Heart left ventricle (tissue), 16 donors: ENCODE measurements around the gene COX4I1. TPM values are rescaled to one million over a fixed set of nuclear protein-coding genes. Genes with fewer than 3 reads are reported as not detected.
A peak's percentile ranks its signal among the peaks of the same experiment; 100 is the strongest.

Experiments
- ATAC-seq, 4 donors: fragments of 200-7000 bp; cut with Tn5 transposase; one replicate each; pipeline ENCODE4 v1.9.1; 2020 to 2022; ENCODE audit warnings: moderate library complexity in 4 of 4, mild to moderate bottlenecking in 3 of 4, moderate number of reproducible peaks in 1 of 4
- DNase-seq, 5 donors: peaks; one replicate each; pipeline ENCODE4 v3.0.0-alpha.2; 2020
- H3K27ac ChIP-seq, 12 donors: fragments of 200-600 bp; sonication (generic) in 4 of 12; one replicate each; pipeline versions ENCODE4 v1.5.0 to v1.8.0; 2016 to 2022; ENCODE audit warnings: mild to moderate bottlenecking in 2 of 12
- H3K27me3 ChIP-seq, 9 donors: fragments of 200-600 bp; sonication (generic) in 2 of 9; one replicate each; pipeline versions ENCODE4 v1.5.1 to v1.8.0; 2016 to 2022; ENCODE audit warnings: mild to moderate bottlenecking in 3 of 9
- H3K36me3 ChIP-seq, 9 donors: fragments of 200-600 bp; sonication (generic) in 2 of 9; one replicate each; pipeline versions ENCODE4 v1.5.0 to v1.8.0; 2018 to 2022; ENCODE audit warnings: mild to moderate bottlenecking in 2 of 9
- H3K4me1 ChIP-seq, 12 donors: fragments of 200-600 bp; sonication (generic) in 4 of 12; one replicate each; pipeline versions ENCODE4 v1.5.0 to v1.8.0; 2016 to 2022; ENCODE audit warnings: mild to moderate bottlenecking in 3 of 12
- H3K4me3 ChIP-seq, 12 donors: fragments of 200-600 bp; sonication (generic) in 4 of 12; one replicate each; pipeline versions ENCODE4 v1.5.0 to v1.8.0; 2017 to 2022; ENCODE audit warnings: mild to moderate bottlenecking in 9 of 12, moderate library complexity in 4 of 12
- H3K9me3 ChIP-seq, 12 donors: fragments of 200-600 bp; sonication (generic) in 4 of 12; one replicate each; pipeline versions ENCODE4 v1.5.0 to v1.8.0; 2016 to 2022; ENCODE audit warnings: mild to moderate bottlenecking in 1 of 12
- CTCF ChIP-seq, 12 donors: fragments of 200-600 bp; sonication (generic) in 4 of 12; IDR thresholded peaks; one replicate each; pipeline versions ENCODE4 v1.5.0 to v1.8.0; 2018 to 2022; ENCODE audit warnings: antibody characterized with exemption in 12 of 12, mild to moderate bottlenecking in 5 of 12
- POLR2A ChIP-seq, 2 donors: fragments of 450-650 bp; IDR thresholded peaks; one replicate each; pipeline ENCODE4 v1.6.1; 2017; ENCODE audit warnings: antibody characterized with exemption in 2 of 2, mild to moderate bottlenecking in 2 of 2, moderate library complexity in 2 of 2
- WGBS, 4 donors: extraction: QIAGEN DNeasy Blood & Tissue Kit in 2 of 4; methylation state at CpG; one replicate each; pipeline versions ENCODE4 v1.1.5 to v1.1.7; 2013 to 2018; 5-methylcytosine and 5-hydroxymethylcytosine counted together
- intact Hi-C, 10 donors: fragments of 100-400 bp; cut with DNase I; formaldehyde crosslinking; loops; one replicate each; pipeline versions ENCODE4 v1.11.1 to v1.14.2; 2022
- polyA plus RNA-seq, 2 donors: library from polyadenylated mRNA; stranded (reverse); fragments of 200-250 nt; gene quantifications; one replicate each; pipeline ENCODE4 v1.2.3, GENCODE V29; 2013
- total RNA-seq, 9 donors: library from RNA; depleted of rRNA in 2 of 9; stranded (reverse); fragments of >200 nt in 2 of 9; fragmentation: NEBNext Ultra II Directional in 3 of 9; extraction: Animal tissue kit (Norgen Biotek cat#: 25700) in 3 of 9; gene quantifications; one replicate each; pipeline versions ENCODE4 v1.1.0 to v1.2.4, GENCODE V29; 2016 to 2023
- donor health status: ischemic (EF 13 %, LVEDD 7.1; RV severe dilation, severe dysfunction).
- donor health status: healthy with polysubstance abuse.
- donor health status: DM: no; HTN: yes; CAD: no.
- donor health status: DM: no; HTN: no; CAD: no.
- donor health status: ischemic (EF 25% LVEDD 6.9; RV normal size, moderate dysfunction).
- donor health status: ischemic (EF 25% LVEDD 5.7; RV mildly dilated, moderate dysfunction).
- donor health status: healthy.
- donor health status: DM: yes; HTN: yes; CAD: no.
- donor health status: ischemic (EF 35%, LVEDD 5.7; RV mildly dilated, moderate dysfunction).
- donor health status: nonischemic (EF 11% LVEDD 7.7; RV severe dilation, severe dysfunction).
- donor health status: DM: yes; HTN: yes; CAD: no.
- donor health status: PGD.
- donor health status: ischemic (EF 29% LVEDD 5.4; RV normal size, mild dysfunction).
- donor health status: nonischemic (EF 23%, LVEDD 6.1; RV moderate dilation, normal function).

The COX4I1 gene
- total and polyA plus RNA-seq, 11 donors: 1,047 to 5,448 (median 1,793) TPM

- ATAC-seq (no peak), DNase-seq (no peak)
- 84 to 87% (median 85%) methylated on average over 7 of the region's 7 CpGs for WGBS, 4 donors
- H3K9me3 ChIP-seq: no peaks in the 10 kb centered on the region
- peaks cover 0 to 23% (median 0%) of the 10 kb centered on the region in 9 donors for H3K27me3 ChIP-seq
- H3K27ac ChIP-seq: no peak overlapping the region
- no peak overlapping the region for H3K4me3 ChIP-seq
- H3K36me3 ChIP-seq: no peaks in the 10 kb centered on the region
- TF ChIP-seq CTCF (IDR thresholded peaks at IDR 0.05) (no peak), POLR2A (IDR thresholded peaks at IDR 0.05) (no peak)
- intact Hi-C loops: no loop called here
- H3K4me1 ChIP-seq: peaks cover 0 to 27% (median under 1%) of the 10 kb centered on the region in 12 donors
These were observed 42.1 kb upstream of the COX4I1 start for GRCh38 chr16:85757341-85757822.

- TF ChIP-seq POLR2A (IDR thresholded peaks at IDR 0.05): no peak
- TF ChIP-seq CTCF (IDR thresholded peaks at IDR 0.05): no peak
- Histone ChIP-seq H3K9me3 (no peaks in the 10 kb centered on the region), H3K27me3 (peaks cover 0 to 32% (median 0%) of the 10 kb centered on the region in 9 donors), H3K4me1 (peaks cover 0 to 20% (median 0%) of the 10 kb centered on the region in 12 donors), H3K4me3 (no peak overlapping the region), H3K36me3 (no peaks in the 10 kb centered on the region), H3K27ac (no peak overlapping the region)
- peak in 1 of 5 donors; percentile 24 for DNase-seq
- 61 to 72% (median 66%) methylated on average over 16 of the region's 16 CpGs for WGBS, 4 donors
- ATAC-seq: no peak
- intact Hi-C loops: no loop called here
These were observed 40.4 kb upstream of the COX4I1 start for GRCh38 chr16:85759136-85759535.

GRCh38 chr16:85759631-85760419, 39.7 kb upstream of the COX4I1 start:
- TF ChIP-seq CTCF (IDR thresholded peaks at IDR 0.05) (peak in 7 of 12 donors; percentile 6 to 26 (median 14)), POLR2A (IDR thresholded peaks at IDR 0.05) (no peak)
- peaks cover 0 to 20% (median 0%) of the 10 kb centered on the region in 12 donors for H3K4me1 ChIP-seq
- WGBS, 4 donors: 69 to 75% (median 71%) methylated on average over 20 of the region's 20 CpGs
- no peak overlapping the region for H3K4me3 ChIP-seq
- intact Hi-C loops: no loop called here
- no peaks in the 10 kb centered on the region for H3K36me3 ChIP-seq
- DNase-seq (peak in 1 of 5 donors; percentile 28), ATAC-seq (peak in 2 of 4 donors; percentile 30 to 39)
- H3K27ac ChIP-seq: no peak overlapping the region
- no peaks in the 10 kb centered on the region for H3K9me3 ChIP-seq
- H3K27me3 ChIP-seq: peaks cover 0 to 32% (median 0%) of the 10 kb centered on the region in 9 donors

GRCh38 chr16:85761861-85762260, 37.6 kb upstream of the COX4I1 start:
- no peak overlapping the region for H3K27ac ChIP-seq
- no peak for ATAC-seq
- H3K4me1 ChIP-seq: peaks cover 0 to 20% (median 0%) of the 10 kb centered on the region in 12 donors
- intact Hi-C loops: no loop called here
- H3K27me3 ChIP-seq: peaks cover 0 to 32% (median 0%) of the 10 kb centered on the region in 9 donors
- DNase-seq: no peak
- H3K4me3 ChIP-seq: no peak overlapping the region
- H3K9me3 ChIP-seq: no peaks in the 10 kb centered on the region
- H3K36me3 ChIP-seq: no peaks in the 10 kb centered on the region
- TF ChIP-seq CTCF (IDR thresholded peaks at IDR 0.05) (no peak), POLR2A (IDR thresholded peaks at IDR 0.05) (no peak)
- WGBS, 4 donors: 62 to 79% (median 71%) methylated on average over 6 of the region's 6 CpGs
